ENCODE measurements around the gene FAM114A2.

- TF ChIP-seq EZH2 (IDR thresholded peaks at IDR 0.05; ENCODE audit: borderline replicate concordance, insufficient read depth, low read length, poor library complexity, severe bottlenecking), result no peak
- TF ChIP-seq EP300 (conservative IDR thresholded peaks at IDR 0.05; ENCODE audit: poor library complexity, severe bottlenecking), result no peak
- TF ChIP-seq CTCF (IDR thresholded peaks at IDR 0.05; ENCODE audit: poor library complexity, severe bottlenecking), result no peak
Observed at GRCh38 chr5:153999995-154000394, 38.7 kb downstream of the FAM114A2 start.
